Central memory CD4-positive, alpha-beta T cell (primary cell): ENCODE results near the gene STAG1.
"Not testable (repeated sequence)": the region's sequence is repeated elsewhere in the genome, so short reads cannot be mapped to it uniquely, and the experiment has no call there.

ENCODE experiments used
- DNase-seq: peaks from one replicate; pipeline ENCODE4 v3.0.0; 2022

Gene STAG1

GRCh38 chr3:136643380-136643779 is 108.8 kb downstream of the STAG1 start:
- not testable (repeated sequence) for DNase-seq

DNA sequence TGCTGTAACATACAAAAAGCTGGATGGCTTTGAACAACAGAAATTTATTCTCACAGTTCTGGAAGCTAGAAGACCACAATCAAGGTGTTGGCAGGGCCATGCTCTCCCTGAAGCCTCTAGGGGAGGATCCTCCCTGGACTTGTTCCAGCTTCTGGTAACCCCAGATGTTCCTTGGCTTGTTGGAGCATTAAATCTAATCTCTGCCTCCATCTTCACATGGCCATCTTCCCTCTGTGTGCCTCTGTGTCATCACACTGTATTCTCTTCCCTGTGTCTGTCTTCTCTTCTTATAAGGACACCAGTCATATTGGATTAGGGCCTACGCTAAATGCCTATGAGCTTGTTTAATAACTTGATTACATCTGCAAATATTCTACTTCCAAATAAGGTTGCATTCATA is 109.5 kb downstream of the STAG1 start:
- DNase-seq, result no peak

DNA sequence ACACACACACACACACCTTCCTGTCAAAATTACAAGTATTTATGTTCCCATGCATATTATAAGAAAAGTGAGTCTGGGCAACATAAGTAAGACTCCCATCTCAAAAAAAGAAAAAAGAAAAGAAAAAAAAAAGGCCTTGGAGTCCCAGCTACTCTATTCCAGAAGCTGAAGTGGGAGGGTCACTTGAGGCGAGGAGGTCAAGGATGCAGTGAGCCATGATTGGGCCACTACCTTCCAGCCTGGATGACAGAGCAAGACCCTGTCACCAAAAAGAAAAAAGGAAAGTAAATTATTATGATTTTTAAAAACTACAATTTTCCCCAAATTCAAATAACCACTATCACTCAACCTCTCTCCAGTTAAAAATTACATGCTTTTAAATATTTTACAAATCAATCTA is 113.1 kb downstream of the STAG1 start:
- no peak for DNase-seq

DNA sequence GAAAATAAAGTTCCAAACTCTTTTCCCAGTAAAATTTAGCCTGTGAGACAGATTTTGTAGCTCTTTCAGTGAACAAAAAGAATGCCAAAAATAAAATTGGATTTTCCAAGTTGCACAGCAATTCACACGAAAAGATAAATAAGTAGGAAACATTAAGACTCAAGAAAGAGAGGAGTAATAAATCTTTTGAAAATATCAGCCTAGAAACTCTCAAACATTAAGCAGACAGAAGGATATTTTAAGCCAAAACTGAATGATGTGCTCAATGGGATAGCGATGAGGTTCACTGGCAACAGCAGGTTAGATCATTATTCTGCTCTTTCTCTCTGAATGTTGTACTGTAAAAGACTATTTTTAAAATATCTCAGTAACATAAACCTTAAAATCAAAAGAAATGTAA is 115.0 kb downstream of the STAG1 start:
- DNase-seq, result no peak

DNA sequence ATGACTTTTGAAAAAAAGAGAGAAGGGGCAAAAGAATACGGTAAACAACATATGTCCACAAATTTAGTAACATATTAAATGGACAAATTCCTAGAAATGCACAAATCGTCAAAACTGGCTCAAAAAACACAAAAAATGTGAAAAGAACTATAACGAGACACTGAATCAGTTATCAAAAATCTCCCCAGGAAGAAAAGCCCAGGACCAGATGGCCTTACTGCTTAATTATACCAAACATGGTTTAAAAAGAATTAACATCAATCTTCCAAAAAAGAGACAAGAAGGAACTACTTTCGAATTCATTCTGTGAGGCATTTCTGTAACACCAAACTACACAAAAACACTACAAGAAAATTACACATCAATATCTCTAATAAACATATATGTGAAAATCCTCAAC is 117.4 kb downstream of the STAG1 start:
- no peak for DNase-seq

- no peak for DNase-seq
These were observed 119.5 kb downstream of the STAG1 start for GRCh38 chr3:136632625-136633081.

- no peak for DNase-seq
These were observed 120.8 kb downstream of the STAG1 start for GRCh38 chr3:136631424-136631823.

DNA sequence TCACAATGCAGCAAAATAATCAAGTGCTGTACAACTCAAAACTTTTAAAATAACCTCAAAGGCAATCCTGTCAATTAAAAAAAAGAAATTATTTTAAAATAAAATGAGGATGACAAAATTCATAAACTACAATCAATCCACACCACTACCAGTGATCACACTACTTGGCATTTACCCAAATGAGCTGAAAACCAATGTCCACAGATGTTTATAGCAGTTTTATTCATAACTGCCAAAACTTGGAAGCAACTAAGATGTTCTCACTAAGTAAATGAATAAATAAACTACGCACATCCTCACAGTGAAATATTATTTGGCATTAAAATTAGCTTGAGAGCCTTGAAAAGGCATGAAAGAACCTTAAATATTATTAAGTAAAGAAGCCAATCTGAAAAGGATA is 121.3 kb downstream of the STAG1 start:
- DNase-seq, result no peak

DNA sequence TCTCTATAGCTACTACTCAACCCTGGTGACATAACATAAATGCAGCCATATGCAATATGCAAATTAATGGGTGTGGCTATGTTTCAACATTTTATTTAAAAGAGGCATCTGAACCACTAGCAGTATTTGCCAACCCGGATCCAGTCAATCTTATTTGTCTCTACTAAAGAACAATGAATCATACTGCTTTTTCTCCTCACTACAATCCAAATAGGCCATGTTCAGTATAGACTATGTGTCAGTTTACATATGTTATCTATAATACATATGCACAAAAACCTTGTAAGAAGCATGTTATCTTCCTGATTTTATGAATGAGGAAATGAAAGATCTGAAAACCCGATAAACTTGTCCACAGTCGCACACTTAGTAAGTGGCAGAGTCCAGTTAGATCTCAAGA is 125.7 kb downstream of the STAG1 start:
- no peak for DNase-seq

DNA sequence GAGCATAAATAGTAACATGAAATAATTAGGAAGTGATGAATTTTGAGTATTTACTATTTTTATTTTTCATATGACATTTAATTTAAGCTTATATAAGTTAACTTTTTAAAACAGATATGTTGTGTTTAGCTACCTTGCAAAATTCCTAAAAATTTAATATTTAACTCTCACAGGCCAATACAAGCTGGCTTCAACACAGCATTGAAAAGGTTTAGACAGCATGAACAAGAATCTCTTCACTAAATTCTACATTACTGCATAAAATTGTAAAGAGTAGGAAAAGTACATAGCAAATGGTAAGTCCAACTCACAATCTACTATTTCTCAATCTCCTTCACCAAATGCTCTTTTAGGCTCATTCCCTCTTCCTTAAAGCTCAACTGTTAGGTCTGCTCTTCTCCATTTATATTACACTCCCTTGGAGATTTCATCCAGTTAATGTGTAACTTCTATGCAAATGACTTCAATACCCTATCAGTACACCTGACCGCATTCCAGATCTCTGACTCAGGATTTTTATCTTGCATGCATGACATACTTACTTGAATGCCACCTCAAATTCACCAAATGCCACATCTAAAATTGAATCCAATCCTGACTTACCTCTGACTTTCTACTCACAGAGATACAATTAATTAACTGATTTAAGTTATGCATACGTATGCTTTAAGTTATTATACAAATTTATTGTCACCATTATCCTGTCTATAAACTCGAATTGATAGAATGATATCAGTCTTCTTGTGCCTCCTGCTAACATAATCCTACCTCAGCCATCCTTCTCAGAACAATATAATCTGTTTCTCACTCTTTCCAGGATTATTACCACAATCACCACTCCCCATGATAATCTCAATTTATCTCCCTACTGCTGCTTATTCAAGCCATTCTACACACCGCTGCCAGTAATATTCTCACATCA is 127.0 kb downstream of the STAG1 start:
- DNase-seq, result no peak

DNA sequence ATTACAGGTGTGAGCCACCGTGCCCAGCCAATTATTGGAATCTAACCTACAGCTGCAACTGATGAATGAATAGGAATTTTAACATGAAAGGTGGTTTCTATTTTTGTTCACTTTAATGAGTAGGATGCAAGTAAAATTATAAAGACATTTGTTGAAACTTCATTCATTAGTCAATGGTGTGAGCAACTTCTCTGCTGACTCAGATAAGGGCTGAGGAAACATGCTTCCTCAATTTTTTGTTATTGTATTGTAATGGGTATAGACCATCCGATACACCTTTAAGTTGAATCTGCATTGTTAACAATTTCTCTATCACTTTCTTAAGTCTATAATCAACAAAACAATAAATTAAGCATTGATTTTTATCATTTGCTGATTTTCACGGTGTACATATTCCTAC is 127.8 kb downstream of the STAG1 start:
- DNase-seq, result no peak

GRCh38 chr3:136621628-136622027 is 130.6 kb downstream of the STAG1 start:
- DNase-seq, result no peak

DNA sequence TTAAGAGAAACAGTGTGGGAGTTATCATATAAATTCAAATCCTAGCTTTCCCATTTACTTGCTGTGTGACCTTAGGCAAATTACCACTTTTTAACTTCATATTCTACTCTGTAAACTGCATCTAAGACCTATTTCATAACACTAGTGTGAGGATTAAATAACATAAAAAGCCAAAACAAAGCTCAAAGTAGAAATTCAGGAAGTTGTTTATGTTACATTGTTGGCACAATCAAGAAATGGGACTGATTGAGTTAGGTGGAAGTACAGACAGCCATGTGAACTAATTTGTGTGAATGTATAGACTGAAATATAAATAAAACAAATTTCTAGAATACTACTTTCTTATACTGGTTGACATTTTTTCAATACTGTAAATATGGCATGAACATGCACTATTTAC is 131.7 kb downstream of the STAG1 start:
- no peak for DNase-seq

DNA sequence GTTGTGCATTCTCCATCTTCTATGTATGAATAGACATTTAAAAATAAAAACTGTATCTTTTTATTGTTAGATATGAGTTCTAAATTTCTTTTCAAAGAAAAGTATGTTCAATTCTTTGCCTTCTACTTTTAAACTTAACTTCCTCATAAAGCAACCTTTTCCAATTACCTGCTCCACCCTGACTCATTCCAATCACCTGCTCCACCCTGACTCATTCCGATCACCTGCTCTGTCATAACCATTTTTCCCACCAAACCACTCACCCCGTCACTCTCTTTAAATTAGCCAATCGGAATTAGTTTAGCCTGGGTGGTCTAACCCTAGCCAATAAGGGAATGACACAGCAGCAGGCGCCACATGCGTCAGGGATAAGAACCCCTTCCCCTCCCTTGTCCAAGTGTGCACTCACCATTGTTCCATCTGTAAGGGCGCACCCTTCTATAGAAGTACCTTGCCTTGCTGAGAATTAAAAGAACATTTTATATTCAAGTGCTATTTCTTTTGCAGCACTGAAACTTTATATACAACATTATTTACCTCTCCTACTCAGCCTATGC is 134.1 kb downstream of the STAG1 start:
- not testable (repeated sequence) for DNase-seq

DNA sequence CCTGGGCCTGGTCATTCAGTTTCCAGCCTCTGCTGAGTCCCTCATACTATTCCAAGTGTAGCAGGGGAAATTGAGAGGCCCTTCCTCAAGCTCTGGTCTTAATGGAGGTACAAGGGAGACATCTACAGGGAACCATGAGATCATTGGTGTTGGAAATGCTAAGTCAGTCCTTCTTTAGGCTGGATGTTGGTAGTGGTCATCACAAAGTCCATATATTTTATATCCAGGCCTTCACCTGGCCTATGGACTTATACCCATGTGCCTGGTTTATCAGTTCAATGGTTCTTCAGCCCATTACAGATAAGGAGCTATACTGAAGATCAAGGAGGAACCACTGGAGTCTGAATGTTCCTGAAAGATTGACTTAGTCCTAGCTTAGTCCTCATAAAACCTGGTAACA is 135.0 kb downstream of the STAG1 start:
- DNase-seq, result no peak

GRCh38 chr3:136612512-136612911 is 139.7 kb downstream of the STAG1 start:
- no peak for DNase-seq

GRCh38 chr3:136606990-136607389 is 145.2 kb downstream of the STAG1 start:
- no peak for DNase-seq

- DNase-seq, result not testable (repeated sequence)
These were observed 146.0 kb downstream of the STAG1 start for GRCh38 chr3:136606216-136606615.

DNA sequence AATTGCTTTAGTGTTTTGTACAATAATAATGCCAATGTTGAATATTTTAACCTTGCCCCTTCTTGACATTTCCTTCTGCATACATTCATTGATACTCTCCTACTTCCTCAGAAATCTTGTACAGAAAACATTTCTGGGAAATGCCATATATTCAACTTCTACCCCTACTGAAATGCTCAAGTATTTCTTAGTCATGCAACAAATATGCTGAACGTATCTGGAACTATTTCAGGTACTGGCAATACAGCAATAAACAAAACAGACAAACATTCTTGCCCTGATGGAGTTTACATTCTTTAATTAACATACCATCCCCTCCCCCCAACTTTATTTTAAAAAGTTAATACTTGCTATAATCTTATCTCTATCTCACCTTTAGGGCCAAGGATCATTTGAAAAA is 147.2 kb downstream of the STAG1 start:
- no peak for DNase-seq

DNA sequence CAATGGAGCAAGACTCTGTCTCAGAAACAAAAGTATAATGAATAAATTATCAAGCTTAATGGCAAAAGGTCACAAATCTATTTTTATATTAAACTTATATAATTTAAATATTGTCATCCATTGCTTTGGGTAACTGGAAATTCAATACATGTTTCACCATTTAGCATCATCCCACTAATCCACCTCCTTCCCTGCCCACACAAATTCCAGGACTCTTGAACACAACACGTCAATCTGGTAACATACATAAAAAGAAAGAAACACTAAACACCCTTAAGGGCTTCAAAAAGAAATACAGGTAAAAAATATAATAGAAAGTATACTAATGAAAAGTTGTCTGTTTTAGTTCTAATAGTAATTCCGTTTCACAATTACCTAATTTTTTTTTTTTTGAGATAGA is 149.4 kb downstream of the STAG1 start:
- no peak for DNase-seq

DNA sequence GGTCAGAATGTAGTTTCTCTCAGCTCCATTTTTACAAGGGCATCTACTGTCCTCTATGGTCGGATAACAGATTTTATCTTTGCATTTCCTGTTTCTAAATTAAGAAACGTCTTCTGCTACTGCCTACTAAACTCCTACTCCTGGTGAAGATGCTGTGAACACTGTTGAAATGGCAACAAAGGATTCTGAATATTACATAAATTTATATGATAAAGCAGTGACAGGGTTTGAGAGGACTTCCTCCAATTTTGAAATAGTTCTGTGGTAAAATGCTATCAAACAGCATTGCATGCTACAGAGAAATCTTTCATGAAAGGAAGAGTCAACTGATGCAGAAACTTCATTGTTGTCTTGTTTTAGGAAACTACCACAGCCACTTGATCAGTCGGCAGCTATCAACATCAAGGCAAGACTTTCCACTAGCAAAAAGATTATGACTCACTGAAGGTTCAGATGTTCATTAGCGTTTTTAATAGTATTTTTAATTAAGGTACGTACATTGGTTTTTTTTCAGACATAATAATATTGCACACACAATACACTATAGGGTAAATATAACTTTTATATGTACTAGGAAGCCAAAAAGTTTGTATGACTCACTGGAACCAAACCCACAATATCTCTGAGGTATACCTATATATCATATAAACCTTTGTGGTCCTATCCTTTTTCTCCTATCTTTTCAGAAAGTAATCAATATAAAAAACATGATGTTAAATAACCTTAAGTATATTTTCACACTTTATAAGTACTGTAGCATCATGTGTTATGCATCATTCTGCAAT is 156.1 kb downstream of the STAG1 start:
- no peak for DNase-seq

DNA sequence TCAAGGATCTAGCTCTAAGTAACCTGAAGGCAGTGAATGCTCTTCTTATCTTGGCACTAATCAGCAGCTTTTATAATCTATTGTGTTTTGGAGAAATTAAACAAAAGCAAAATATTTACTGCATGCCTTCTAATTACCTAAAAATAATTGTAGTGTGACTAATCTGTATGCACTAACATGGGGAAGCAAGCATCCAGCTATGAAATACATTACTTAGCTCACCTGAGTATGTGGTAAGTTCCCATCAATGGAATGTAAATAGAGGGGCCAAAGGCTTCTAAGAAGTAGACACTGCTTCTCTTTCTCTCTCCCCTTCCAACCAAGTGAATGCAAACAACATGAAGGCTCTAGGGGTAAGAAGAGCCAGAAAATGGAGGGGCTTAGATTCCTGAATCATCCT is 165.6 kb downstream of the STAG1 start:
- no peak for DNase-seq

GRCh38 chr3:136584728-136585127 is 167.4 kb downstream of the STAG1 start:
- no peak for DNase-seq

DNA sequence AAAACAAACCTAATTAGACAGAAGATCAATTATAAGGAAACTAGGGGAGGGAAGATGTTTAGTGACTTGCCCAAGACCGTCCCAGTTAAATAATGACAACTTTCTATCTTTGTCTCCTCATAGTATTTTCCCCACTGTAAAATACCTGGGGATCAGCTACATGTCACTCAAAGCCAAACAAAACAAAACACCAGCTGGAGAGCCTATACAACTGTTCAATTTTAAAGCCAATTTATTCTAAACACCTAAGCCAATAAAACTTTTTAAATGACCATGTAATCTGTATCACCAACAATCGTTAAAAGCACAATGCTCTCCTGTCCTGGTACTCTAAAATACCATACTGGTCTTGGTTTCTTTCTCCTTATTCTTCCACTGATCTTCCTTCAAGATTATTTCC is 168.4 kb downstream of the STAG1 start:
- DNase-seq, result no peak
